ENCODE measurements around the gene CLDN34. TPM values are rescaled to one million over a fixed set of nuclear protein-coding genes. Genes with fewer than 3 reads are reported as not detected.

CLDN34 gene
- polyA plus RNA-seq, 1 donor (not counting 4 experiments of a cell fraction or from before 2014, with no cell fraction given) = 0.10 TPM

- TF ChIP-seq CTCF (optimal IDR thresholded peaks at IDR 0.05 in 1 of 3, IDR thresholded peaks at IDR 0.05 in 1 of 3, conservative IDR thresholded peaks at IDR 0.05 in 1 of 3; ENCODE audit: extremely low read depth in 1 of 3, insufficient read depth in 2 of 3, low read length in 3 of 3) (no peak), EZH2 (IDR thresholded peaks at IDR 0.05; ENCODE audit: low read length) (no peak)
- no peak overlapping the region for H3K4me2 ChIP-seq (ENCODE audit: control insufficient read depth, extremely low read depth, insufficient read depth, low read depth, low read length)
- no peak overlapping the region for H2AFZ ChIP-seq (ENCODE audit: control insufficient read depth, low read length)
- peaks cover 7% of the 10 kb centered on the region for H3K79me2 ChIP-seq (ENCODE audit: control insufficient read depth, insufficient read depth, low read length)
- no peaks in the 10 kb centered on the region for H3K9me3 ChIP-seq (ENCODE audit: control insufficient read depth, low read depth, low read length)
- H4K20me1 ChIP-seq (ENCODE audit: control insufficient read depth, extremely low read depth, insufficient read depth, low read length) = no peaks in the 10 kb centered on the region
- DNase-seq (ENCODE audit: low read depth, low spot score) (no peak), FAIRE-seq (no peak)
- H3K9ac ChIP-seq (ENCODE audit: control insufficient read depth, extremely low read depth, insufficient read depth, low read length) = no peak overlapping the region
- no peaks in the 10 kb centered on the region for H3K36me3 ChIP-seq (ENCODE audit: control insufficient read depth in 2 of 2, extremely low read depth in 1 of 2, insufficient read depth in 2 of 2, low read length in 2 of 2)
- no peaks in the 10 kb centered on the region for H3K27me3 ChIP-seq (ENCODE audit: control insufficient read depth, extremely low read depth, insufficient read depth, low read length)
- dilution Hi-C loops (cut with MboI; ENCODE audit: extremely low pct_ligation_motif_present, low sequenced_read_pairs) = no loop called here
- H3K27ac ChIP-seq (ENCODE audit: control insufficient read depth, insufficient read depth, low read length) = no peak overlapping the region
- no peak overlapping the region for H3K4me3 ChIP-seq (ENCODE audit: control insufficient read depth in 2 of 3, extremely low read depth in 1 of 3, insufficient read depth in 2 of 3, low read depth in 1 of 3, low read length in 3 of 3)
- H3K9me1 ChIP-seq (ENCODE audit: control insufficient read depth, extremely low read depth, insufficient read depth, low read length) = no peaks in the 10 kb centered on the region
- H3K4me1 ChIP-seq (ENCODE audit: control insufficient read depth, extremely low read depth, insufficient read depth, low read length) = peaks cover 3% of the 10 kb centered on the region
Measured at GRCh38 chrX:10011991-10012390, 44.8 kb downstream of the CLDN34 start.

GRCh38 chrX:10014462-10015354 lies 47.5 kb downstream of the CLDN34 start:
- TF ChIP-seq EZH2 (IDR thresholded peaks at IDR 0.05; ENCODE audit: low read length) (no peak), CTCF (optimal IDR thresholded peaks at IDR 0.05 in 1 of 3, IDR thresholded peaks at IDR 0.05 in 1 of 3, conservative IDR thresholded peaks at IDR 0.05 in 1 of 3; ENCODE audit: extremely low read depth in 1 of 3, insufficient read depth in 2 of 3, low read length in 3 of 3) (no peak)
- Histone ChIP-seq H3K27ac (ENCODE audit: control insufficient read depth, insufficient read depth, low read length) (peak overlapping the region; percentile 27), H3K4me1 (ENCODE audit: control insufficient read depth, extremely low read depth, insufficient read depth, low read length) (peaks cover 2% of the 10 kb centered on the region), H3K9me1 (ENCODE audit: control insufficient read depth, extremely low read depth, insufficient read depth, low read length) (no peaks in the 10 kb centered on the region), H3K9me3 (ENCODE audit: control insufficient read depth, low read depth, low read length) (no peaks in the 10 kb centered on the region), H3K36me3 (ENCODE audit: control insufficient read depth in 2 of 2, extremely low read depth in 1 of 2, insufficient read depth in 2 of 2, low read length in 2 of 2) (no peaks in the 10 kb centered on the region), H3K79me2 (ENCODE audit: control insufficient read depth, insufficient read depth, low read length) (peaks cover 15% of the 10 kb centered on the region), H3K4me3 (ENCODE audit: control insufficient read depth in 2 of 3, extremely low read depth in 1 of 3, insufficient read depth in 2 of 3, low read depth in 1 of 3, low read length in 3 of 3) (peak overlapping the region; percentile 33 to 43 (median 34)), H4K20me1 (ENCODE audit: control insufficient read depth, extremely low read depth, insufficient read depth, low read length) (no peaks in the 10 kb centered on the region), H2AFZ (ENCODE audit: control insufficient read depth, low read length) (peak overlapping the region; percentile 37), H3K4me2 (ENCODE audit: control insufficient read depth, extremely low read depth, insufficient read depth, low read depth, low read length) (peak overlapping the region; percentile 61), H3K27me3 (ENCODE audit: control insufficient read depth, extremely low read depth, insufficient read depth, low read length) (no peaks in the 10 kb centered on the region), H3K9ac (ENCODE audit: control insufficient read depth, extremely low read depth, insufficient read depth, low read length) (peak overlapping the region; percentile 64)
- DNase-seq (ENCODE audit: low read depth, low spot score) (peak; percentile 19), FAIRE-seq (no peak)
- dilution Hi-C loops (cut with MboI; ENCODE audit: extremely low pct_ligation_motif_present, low sequenced_read_pairs) = no loop called here

All from keratinocyte (primary cell).